ENCODE measurements around the gene SLC25A43.
A peak's percentile ranks its signal among the peaks of the same experiment; 100 is the strongest.
"Not testable (repeated sequence)": the region's sequence is repeated elsewhere in the genome, so short reads cannot be mapped to it uniquely, and the experiment has no call there.

The SLC25A43 gene

DNA sequence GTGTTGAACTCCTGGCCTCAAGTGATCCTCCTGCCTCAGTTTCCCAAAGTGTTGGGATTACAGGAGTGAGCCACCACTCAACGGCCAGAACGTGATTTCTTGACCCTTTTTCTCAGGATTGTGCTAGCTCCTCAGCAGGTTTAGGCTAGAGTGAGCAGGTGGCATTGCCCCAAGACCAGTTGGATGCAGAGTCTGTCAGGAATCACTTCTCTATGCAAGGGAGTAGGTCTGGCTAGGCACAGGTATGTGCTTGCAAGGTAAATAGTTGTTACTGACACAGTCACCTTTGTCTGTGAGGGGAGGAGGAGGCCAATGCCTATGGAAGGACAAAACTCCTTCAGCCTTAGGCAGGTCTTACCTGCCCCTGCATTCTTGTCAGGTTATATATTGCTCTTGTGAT, 93.3 kb downstream of the SLC25A43 start:
- DNase-seq (ENCODE audit: insufficient read length) = no peak
- TF ChIP-seq POLR2A (IDR thresholded peaks at IDR 0.05; ENCODE audit: low read depth, low read length) (no peak), POLR2AphosphoS5 (IDR thresholded peaks at IDR 0.05; ENCODE audit: low read depth, low read length) (no peak), TAF1 (IDR thresholded peaks at IDR 0.05; ENCODE audit: borderline replicate concordance, low read depth, low read length) (no peak)
- no peak for FAIRE-seq

DNA sequence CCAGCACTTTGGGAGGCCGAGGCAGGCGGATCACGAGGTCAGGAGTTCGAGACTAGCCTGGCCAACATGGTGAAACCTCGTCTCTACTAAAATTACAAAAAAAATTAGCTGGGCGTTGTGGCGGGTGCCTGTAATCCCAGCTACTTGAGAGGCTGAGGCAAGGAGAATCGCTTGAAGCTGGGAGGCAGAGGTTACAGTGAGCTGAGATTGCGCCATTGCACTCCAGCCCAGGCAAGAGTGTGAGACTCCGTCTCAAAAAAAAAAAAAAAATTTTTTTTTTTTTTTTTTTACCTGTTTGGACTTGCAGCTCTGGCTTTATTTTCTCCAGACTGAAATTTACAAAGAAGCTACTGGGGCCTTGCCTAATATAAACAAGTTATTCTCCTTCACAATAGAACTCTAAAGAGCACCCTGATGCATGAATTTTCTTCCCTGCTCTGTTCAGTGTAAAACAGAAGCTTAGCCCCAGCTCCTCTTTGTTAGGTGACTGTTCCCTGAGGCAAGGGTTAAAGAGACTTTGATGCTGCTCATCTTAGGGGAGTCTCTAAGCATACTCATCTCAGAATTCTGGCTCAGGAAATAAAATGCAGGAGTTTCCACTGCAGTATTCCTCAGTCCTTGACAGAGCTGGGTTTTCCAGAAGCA, 94.8 kb downstream of the SLC25A43 start:
- not testable (repeated sequence) for FAIRE-seq; DNase-seq (ENCODE audit: insufficient read length)

DNA sequence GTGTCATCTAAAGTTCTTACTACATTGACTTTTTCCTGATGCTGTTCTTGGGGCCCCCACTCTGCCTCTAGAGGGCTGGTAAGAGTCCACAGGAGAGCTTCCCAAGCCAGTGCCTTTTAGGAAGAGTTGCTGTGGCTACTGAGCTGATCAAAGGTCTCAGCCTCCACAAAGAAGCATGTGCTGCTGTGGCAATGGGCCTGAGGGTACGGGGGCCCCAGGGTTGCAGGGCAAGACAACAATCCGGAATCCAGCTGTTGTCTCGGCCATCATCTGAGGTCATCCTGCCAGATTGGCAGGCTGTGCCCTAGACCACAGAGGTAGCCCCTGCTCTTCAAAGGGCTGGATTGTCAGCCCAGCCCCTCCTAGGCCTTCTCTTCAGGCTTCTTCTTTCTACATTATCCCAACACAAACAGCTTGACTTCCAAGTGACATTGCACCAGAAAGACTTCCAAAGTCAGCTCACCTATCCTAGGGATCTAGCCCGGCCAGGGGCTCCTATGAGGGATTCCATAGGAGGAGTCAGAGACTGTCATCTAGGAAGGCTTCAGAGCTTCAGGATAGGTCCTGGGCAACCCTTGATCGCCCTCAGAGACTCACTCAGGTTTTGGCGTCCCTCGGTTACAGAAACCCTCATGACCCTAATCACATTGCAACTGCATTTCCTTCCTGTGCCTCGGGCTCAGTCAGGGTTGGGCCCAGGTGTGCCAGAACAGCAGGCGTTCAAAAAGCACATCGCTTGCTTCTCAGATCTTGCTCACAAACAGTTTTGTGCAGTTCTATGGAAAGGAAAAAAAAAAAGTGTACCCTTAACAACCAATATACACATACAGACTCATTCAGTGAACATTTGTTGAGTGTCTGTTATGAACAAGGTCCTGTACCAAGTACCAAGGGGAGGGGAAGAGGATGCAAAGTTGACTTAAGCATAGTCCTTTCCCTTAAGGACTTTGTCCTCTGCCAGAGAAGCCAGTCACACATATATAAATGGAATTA, 96.9 kb downstream of the SLC25A43 start:
- no peak for FAIRE-seq
- TF ChIP-seq POLR2AphosphoS5 (IDR thresholded peaks at IDR 0.05; ENCODE audit: low read depth, low read length) (no peak), TAF1 (IDR thresholded peaks at IDR 0.05; ENCODE audit: borderline replicate concordance, low read depth, low read length) (no peak), POLR2A (IDR thresholded peaks at IDR 0.05; ENCODE audit: low read depth, low read length) (no peak)
- DNase-seq (ENCODE audit: insufficient read length) = no peak

DNA sequence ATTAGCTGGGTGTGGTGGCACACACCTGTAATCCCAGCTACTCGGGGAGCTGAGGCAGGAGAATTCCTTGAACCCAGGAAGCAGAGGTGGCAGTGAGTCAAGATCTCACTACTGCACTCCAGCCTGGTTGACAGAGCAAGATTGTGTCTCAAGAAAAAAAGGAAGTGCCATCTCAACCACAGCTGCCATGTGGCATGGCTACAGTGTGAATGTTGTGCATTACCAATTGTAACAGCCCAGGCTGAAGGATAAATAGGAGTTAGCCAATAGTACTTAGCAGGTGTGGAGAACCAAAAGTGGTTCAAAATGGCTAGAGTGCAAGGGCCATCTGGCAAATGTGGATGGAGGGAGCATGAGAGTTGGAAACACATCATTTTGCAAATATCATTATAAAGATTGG, 98.0 kb downstream of the SLC25A43 start:
- DNase-seq (ENCODE audit: insufficient read length) (no peak), FAIRE-seq (no peak)
- TF ChIP-seq TAF1 (IDR thresholded peaks at IDR 0.05; ENCODE audit: borderline replicate concordance, low read depth, low read length) (no peak), POLR2A (IDR thresholded peaks at IDR 0.05; ENCODE audit: low read depth, low read length) (no peak), POLR2AphosphoS5 (IDR thresholded peaks at IDR 0.05; ENCODE audit: low read depth, low read length) (no peak)

DNA sequence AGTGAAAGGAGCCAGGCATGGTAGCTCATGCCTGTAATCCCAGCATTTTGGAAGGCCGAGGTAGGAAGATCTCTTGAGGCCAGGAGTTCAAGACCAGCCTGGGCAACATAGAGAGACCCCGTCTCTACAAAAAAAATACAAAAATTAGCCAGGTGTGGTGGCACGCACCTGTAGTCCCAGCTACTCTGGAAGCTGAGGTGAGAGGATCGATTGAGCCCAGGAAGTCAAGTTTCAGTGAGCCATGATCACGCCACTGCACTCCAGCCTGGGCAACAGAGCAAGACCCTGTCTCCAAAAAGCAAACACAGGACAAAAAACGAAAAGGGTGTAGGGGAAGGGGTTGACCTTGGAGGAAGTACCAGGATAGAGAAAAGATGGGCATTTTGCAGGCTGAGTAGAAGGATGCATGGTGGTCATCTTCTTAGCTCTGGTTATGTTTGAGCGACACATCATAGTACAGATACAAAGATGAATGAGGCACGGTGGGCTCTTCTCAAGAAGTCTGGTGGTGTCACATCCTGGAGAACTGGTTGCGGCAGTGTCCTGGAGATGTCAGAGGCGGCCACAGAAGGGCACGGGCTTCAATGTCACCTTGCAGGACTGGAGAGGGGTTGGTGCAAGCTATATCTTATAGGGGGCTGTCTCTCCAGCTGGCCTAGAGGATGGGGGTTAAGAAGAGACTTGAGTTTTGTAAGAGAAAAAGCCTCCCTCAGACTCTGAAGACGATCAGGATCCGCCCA, 101.1 kb downstream of the SLC25A43 start:
- peak; percentile 27 for FAIRE-seq
- DNase-seq (ENCODE audit: insufficient read length) = no peak

DNA sequence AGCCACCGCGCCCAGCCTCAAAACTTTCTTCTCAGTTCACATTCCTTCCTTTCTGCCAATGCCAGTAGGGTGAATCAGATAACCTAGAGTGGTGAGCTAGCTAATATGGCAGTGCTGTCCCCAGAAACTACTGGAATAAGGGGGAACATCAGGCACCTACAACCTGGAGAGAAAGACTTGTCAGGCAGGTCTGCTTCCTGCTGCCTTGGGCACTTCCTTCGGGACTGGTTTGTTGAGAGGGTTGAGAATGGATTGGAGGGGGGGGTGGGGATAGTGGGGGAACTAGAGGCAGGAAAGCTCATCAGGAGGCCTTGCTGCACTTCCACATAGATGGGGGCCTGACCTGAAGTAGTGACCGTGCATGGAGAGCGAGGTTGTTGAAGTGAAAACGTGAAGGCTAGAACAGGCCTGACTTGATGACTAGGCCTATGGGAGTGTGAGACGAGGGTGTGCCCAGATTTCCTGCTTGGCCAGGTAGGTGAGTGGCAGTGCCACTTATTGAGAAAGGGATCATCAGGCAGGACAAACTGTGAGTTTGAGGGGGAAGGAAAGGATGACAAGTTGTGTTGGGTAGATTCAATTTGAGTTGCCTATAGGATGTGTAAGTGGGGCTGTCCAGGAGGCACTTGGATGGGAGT, 102.5 kb downstream of the SLC25A43 start:
- no peak for FAIRE-seq
- no peak for DNase-seq (ENCODE audit: insufficient read length)
- TF ChIP-seq TAF1 (IDR thresholded peaks at IDR 0.05; ENCODE audit: borderline replicate concordance, low read depth, low read length) = no peak
- no peak for TF ChIP-seq POLR2A (IDR thresholded peaks at IDR 0.05; ENCODE audit: low read depth, low read length)
- TF ChIP-seq POLR2AphosphoS5 (IDR thresholded peaks at IDR 0.05; ENCODE audit: low read depth, low read length) = no peak

More for the DNA sequence above, 101.1 kb downstream of the SLC25A43 start:
- TF ChIP-seq TAF1 (IDR thresholded peaks at IDR 0.05; ENCODE audit: borderline replicate concordance, low read depth, low read length) (no peak), POLR2A (IDR thresholded peaks at IDR 0.05; ENCODE audit: low read depth, low read length) (no peak), POLR2AphosphoS5 (IDR thresholded peaks at IDR 0.05; ENCODE audit: low read depth, low read length) (no peak)

DNA sequence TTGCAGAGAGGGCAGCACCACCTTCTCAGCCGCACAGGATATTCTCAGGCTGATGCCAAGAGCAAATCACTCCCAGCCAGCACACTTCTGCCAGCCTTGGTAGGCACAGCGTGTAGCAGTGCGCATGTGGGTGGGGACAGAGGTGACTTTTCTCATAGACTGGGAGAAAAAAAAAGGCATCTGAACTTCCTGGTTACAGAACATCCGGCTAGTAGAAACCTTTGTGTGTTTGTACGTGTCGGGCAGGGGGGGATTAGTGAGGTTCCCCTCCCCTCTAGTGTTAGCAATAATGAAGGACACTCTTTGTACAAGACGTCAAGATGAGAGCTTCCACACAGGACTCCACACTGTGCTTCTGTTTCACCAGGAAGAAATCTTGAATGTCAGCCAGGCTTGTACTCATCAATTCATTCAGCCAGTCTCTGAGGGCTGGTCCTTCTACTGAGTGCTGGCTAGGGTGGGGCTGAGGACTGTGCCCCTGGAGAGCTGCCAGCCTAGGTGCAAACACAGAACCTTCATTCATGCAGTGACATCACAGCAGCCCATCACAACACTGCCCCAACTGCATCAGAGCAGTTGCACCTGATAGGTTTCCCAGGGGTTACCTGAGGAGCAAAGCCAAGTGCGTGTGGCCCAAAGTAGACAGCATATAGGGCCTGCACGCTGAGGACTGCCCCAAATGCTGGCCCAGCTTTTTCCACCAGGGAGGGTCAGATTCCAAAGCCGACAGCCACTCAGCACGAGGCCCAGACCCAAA, 103.8 kb downstream of the SLC25A43 start:
- DNase-seq (ENCODE audit: insufficient read length) = no peak
- no peak for FAIRE-seq

DNA sequence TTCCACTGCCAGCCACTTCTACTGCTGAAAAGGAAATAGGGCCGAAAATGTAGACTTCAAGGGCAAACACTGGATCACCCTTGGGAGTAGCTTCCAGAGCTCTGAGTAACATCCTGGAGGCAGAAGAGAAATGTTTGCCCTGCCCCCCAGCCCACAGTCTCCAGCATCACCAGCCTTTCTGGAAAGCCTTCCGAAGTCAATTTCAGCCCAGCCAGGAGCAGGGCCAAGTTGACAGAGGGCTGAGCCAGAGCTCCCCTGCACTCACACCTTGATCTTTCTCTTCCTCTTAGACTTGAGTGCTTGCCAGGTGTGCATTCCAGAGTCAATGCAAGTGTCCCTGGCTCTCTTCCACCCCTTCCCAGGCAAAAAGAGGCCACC, 104.3 kb downstream of the SLC25A43 start:
- DNase-seq (ENCODE audit: insufficient read length) (no peak), FAIRE-seq (no peak)

More for the DNA sequence above, 103.8 kb downstream of the SLC25A43 start:
- TF ChIP-seq TAF1 (IDR thresholded peaks at IDR 0.05; ENCODE audit: borderline replicate concordance, low read depth, low read length) (no peak), POLR2A (IDR thresholded peaks at IDR 0.05; ENCODE audit: low read depth, low read length) (no peak), POLR2AphosphoS5 (IDR thresholded peaks at IDR 0.05; ENCODE audit: low read depth, low read length) (no peak)

More for the DNA sequence above, 104.3 kb downstream of the SLC25A43 start:
- TF ChIP-seq POLR2AphosphoS5 (IDR thresholded peaks at IDR 0.05; ENCODE audit: low read depth, low read length) (no peak), TAF1 (IDR thresholded peaks at IDR 0.05; ENCODE audit: borderline replicate concordance, low read depth, low read length) (no peak), POLR2A (IDR thresholded peaks at IDR 0.05; ENCODE audit: low read depth, low read length) (no peak)
